Kidney capillary endothelial cell (primary cell): ENCODE results near the gene COX7C.
A peak's percentile ranks its signal among the peaks of the same experiment; 100 is the strongest.
"Not testable (repeated sequence)": the region's sequence is repeated elsewhere in the genome, so short reads cannot be mapped to it uniquely, and the experiment has no call there.

Experiments
- DNase-seq: peaks from one replicate; pipeline ENCODE4 v3.0.0-alpha.2; 2018; ENCODE audit warnings: low spot score

Gene COX7C

GRCh38 chr5:86617756-86618576 is at the start of gene COX7C:
Gene COX7C, plus strand, starts transcription at chr5:86617941. Its CDS starts 115 bp downstream, at chr5:86618056.
- peak; percentile 93 for DNase-seq

GRCh38 chr5:86569522-86570426 is 48.0 kb upstream of the COX7C start:
- not testable (repeated sequence) for DNase-seq

- no peak for DNase-seq
Measured at GRCh38 chr5:86570427-86571083, 47.2 kb upstream of the COX7C start.

GRCh38 chr5:86571109-86571508 is 46.6 kb upstream of the COX7C start:
- not testable (repeated sequence) for DNase-seq

- DNase-seq: no peak
Measured at GRCh38 chr5:86572825-86573517, 44.8 kb upstream of the COX7C start.

- no peak for DNase-seq
Measured at GRCh38 chr5:86579502-86579901, 38.2 kb upstream of the COX7C start.

GRCh38 chr5:86596476-86596875 is 21.3 kb upstream of the COX7C start:
- no peak for DNase-seq

GRCh38 chr5:86605881-86606280 is 11.9 kb upstream of the COX7C start:
- DNase-seq: no peak

GRCh38 chr5:86613455-86613854 is 4.3 kb upstream of the COX7C start:
- no peak for DNase-seq

- no peak for DNase-seq
Measured at GRCh38 chr5:86617309-86617755, 409 bp upstream of the COX7C start.

GRCh38 chr5:86623785-86624483 is 6.2 kb downstream of the COX7C start:
- DNase-seq: no peak

- no peak for DNase-seq
Measured at GRCh38 chr5:86625148-86625547, 7.4 kb downstream of the COX7C start.

GRCh38 chr5:86626149-86626548 is 8.4 kb downstream of the COX7C start:
- DNase-seq: no peak

GRCh38 chr5:86631165-86631564 is 13.4 kb downstream of the COX7C start:
- no peak for DNase-seq

- DNase-seq: no peak
Measured at GRCh38 chr5:86640998-86641397, 23.3 kb downstream of the COX7C start.

- no peak for DNase-seq
Measured at GRCh38 chr5:86644843-86645242, 27.1 kb downstream of the COX7C start.

- DNase-seq: no peak
Measured at GRCh38 chr5:86645885-86646284, 28.1 kb downstream of the COX7C start.

- no peak for DNase-seq
Measured at GRCh38 chr5:86646671-86647070, 28.9 kb downstream of the COX7C start.

- DNase-seq: no peak
Measured at GRCh38 chr5:86649832-86650505, 32.2 kb downstream of the COX7C start.

- DNase-seq: not testable (repeated sequence)
Measured at GRCh38 chr5:86660771-86661170, 43.0 kb downstream of the COX7C start.
